Activated T-helper 9 cell treated with anti-CD3 and anti-CD28 coated beads, Interleukin-2, amount 50 U/mL, for 16 hours (primary cell): Measurements from ENCODE around the gene IKZF1.

Experiments
- DNase-seq: peaks from one replicate; pipeline ENCODE4 v3.0.0-alpha.2; 2020; ENCODE audit warnings: low read depth

IKZF1 gene

GRCh38 chr7:50412973-50413372 lies 108.5 kb downstream of the IKZF1 start:
- DNase-seq, result no peak

GRCh38 chr7:50413561-50413960 lies 109.0 kb downstream of the IKZF1 start:
- DNase-seq, result no peak

GRCh38 chr7:50415844-50416364 lies 111.4 kb downstream of the IKZF1 start:
- DNase-seq, result no peak

GRCh38 chr7:50416527-50417182 lies 112.1 kb downstream of the IKZF1 start:
- DNase-seq, result no peak

GRCh38 chr7:50418086-50418515 lies 113.6 kb downstream of the IKZF1 start:
- DNase-seq, result peak; percentile 53

GRCh38 chr7:50418526-50419290 lies 114.2 kb downstream of the IKZF1 start:
- DNase-seq, result no peak

- DNase-seq, result no peak
Observed at GRCh38 chr7:50421043-50421442, 116.5 kb downstream of the IKZF1 start.

GRCh38 chr7:50422858-50423257 lies 118.3 kb downstream of the IKZF1 start:
- no peak for DNase-seq

GRCh38 chr7:50423860-50424259 lies 119.3 kb downstream of the IKZF1 start:
- no peak for DNase-seq

GRCh38 chr7:50425318-50425717 lies 120.8 kb downstream of the IKZF1 start:
- no peak for DNase-seq

- DNase-seq, result no peak
Observed at GRCh38 chr7:50426280-50427045, 121.9 kb downstream of the IKZF1 start.

- DNase-seq, result no peak
Observed at GRCh38 chr7:50427518-50427917, 123.0 kb downstream of the IKZF1 start.

GRCh38 chr7:50428911-50429310 lies 124.4 kb downstream of the IKZF1 start:
- no peak for DNase-seq

GRCh38 chr7:50431316-50431715 lies 126.8 kb downstream of the IKZF1 start:
- no peak for DNase-seq

- no peak for DNase-seq
Observed at GRCh38 chr7:50431722-50432305, 127.3 kb downstream of the IKZF1 start.

GRCh38 chr7:50436133-50436806 lies 131.8 kb downstream of the IKZF1 start:
- no peak for DNase-seq

- DNase-seq, result no peak
Observed at GRCh38 chr7:50446542-50446960, 142.0 kb downstream of the IKZF1 start.

- no peak for DNase-seq
Observed at GRCh38 chr7:50448823-50449222, 144.3 kb downstream of the IKZF1 start.

- DNase-seq, result no peak
Observed at GRCh38 chr7:50449501-50449880, 145.0 kb downstream of the IKZF1 start.

- peak; percentile 75 for DNase-seq
Observed at GRCh38 chr7:50449881-50450589, 145.5 kb downstream of the IKZF1 start, which contains the start of gene FIGNL1. Gene FIGNL1, minus strand, starts transcription at chr7:50450350. Its CDS starts 3,063 bp downstream, at chr7:50447287.

- peak; percentile 9 for DNase-seq
Observed at GRCh38 chr7:50450590-50451032, 146.1 kb downstream of the IKZF1 start.
